Type B pancreatic cell (in vitro differentiated cells): ENCODE measurements around the gene RPL39L. TPM values are rescaled to one million over a fixed set of nuclear protein-coding genes. Genes with fewer than 3 reads are reported as not detected.

Source experiments
- DNase-seq: peaks from one replicate; pipeline ENCODE4 v3.0.0; 2021; ENCODE audit warnings: mixed read lengths; ENCODE audit not compliant: unreplicated experiment; ENCODE audit errors: extremely low spot score
- H3K27ac Mint-ChIP-seq: 2 replicates; pipeline ENCODE4 v1.8.0; 2021; ENCODE audit warnings: mild to moderate bottlenecking, mixed read lengths
- H3K27me3 Mint-ChIP-seq: 2 replicates; pipeline ENCODE4 v1.8.0; 2021; ENCODE audit warnings: mixed read lengths
- H3K36me3 Mint-ChIP-seq: 2 replicates; pipeline ENCODE4 v1.8.0; 2021; ENCODE audit warnings: mixed read lengths
- H3K4me1 Mint-ChIP-seq: one replicate; pipeline ENCODE4 v1.8.0; 2021; ENCODE audit warnings: mixed read lengths; ENCODE audit not compliant: unreplicated experiment
- H3K4me3 Mint-ChIP-seq: 2 replicates; pipeline ENCODE4 v1.8.0; 2021; ENCODE audit warnings: mild to moderate bottlenecking, mixed read lengths
- H3K9me3 Mint-ChIP-seq: 2 replicates; pipeline ENCODE4 v1.8.0; 2021; ENCODE audit warnings: mixed read lengths
- total RNA-seq: library from RNA; stranded (reverse); gene quantifications from 2 replicates; pipeline ENCODE4 v1.2.1, GENCODE V29; 2021; ENCODE audit warnings: low replicate concordance
- TF ChIP-seq, protein P1 (sequence below): fragments of 200-600 bp; sonication (generic); conservative IDR thresholded peaks from 2 replicates; pipeline ENCODE4 v1.5.0; 2021; ENCODE audit warnings: antibody characterized with exemption, mild to moderate bottlenecking

RPL39L gene
- total RNA-seq, 1 donor from 2014 or later = 14.9 TPM

DNA sequence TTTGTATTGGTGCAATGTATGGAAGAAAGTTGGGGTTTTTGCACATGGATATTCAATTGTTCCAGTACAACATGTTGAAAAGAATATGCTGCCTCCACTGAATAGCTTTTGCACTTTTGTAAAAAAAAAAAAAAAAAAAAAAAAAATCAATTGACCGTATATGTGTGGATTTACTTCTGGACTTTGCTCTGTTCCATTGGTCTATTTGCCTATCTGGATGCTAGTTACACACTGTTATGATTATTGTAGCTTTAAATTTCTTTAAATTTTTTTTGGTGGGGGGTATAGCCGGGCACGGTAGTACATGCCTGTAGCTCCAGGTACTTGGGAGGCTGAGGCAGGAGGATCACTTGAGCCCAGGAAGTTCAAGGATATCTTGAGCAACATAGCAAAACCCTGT, 52.5 kb downstream of the RPL39L start:
- TF ChIP-seq, protein P1, sequence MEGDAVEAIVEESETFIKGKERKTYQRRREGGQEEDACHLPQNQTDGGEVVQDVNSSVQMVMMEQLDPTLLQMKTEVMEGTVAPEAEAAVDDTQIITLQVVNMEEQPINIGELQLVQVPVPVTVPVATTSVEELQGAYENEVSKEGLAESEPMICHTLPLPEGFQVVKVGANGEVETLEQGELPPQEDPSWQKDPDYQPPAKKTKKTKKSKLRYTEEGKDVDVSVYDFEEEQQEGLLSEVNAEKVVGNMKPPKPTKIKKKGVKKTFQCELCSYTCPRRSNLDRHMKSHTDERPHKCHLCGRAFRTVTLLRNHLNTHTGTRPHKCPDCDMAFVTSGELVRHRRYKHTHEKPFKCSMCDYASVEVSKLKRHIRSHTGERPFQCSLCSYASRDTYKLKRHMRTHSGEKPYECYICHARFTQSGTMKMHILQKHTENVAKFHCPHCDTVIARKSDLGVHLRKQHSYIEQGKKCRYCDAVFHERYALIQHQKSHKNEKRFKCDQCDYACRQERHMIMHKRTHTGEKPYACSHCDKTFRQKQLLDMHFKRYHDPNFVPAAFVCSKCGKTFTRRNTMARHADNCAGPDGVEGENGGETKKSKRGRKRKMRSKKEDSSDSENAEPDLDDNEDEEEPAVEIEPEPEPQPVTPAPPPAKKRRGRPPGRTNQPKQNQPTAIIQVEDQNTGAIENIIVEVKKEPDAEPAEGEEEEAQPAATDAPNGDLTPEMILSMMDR = no peak
- no peak overlapping the region for H3K27ac Mint-ChIP-seq
- H3K36me3 Mint-ChIP-seq = no peaks in the 10 kb centered on the region
- H3K4me1 Mint-ChIP-seq = no peaks in the 10 kb centered on the region
- no peak overlapping the region for H3K4me3 Mint-ChIP-seq
- DNase-seq = no peak
- no peaks in the 10 kb centered on the region for H3K27me3 Mint-ChIP-seq
- no peaks in the 10 kb centered on the region for H3K9me3 Mint-ChIP-seq

DNA sequence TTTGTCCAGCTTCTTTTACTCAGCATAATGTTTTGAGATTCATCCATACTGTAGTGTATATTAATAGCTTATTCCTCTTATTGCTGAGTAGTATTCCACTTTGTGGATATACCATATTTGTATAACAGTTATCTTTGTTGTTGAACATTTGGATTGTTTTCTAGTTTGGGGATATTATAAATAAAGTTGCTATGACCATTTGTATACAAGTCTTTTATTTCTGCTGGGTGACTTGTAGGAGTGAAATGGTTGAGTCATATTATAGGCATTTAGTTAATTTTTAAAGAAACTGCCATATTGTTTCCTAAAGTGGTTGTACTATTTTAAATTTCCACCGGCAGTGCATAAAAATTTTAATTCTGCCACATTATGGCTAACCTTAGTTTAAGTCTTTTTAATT, 53.4 kb downstream of the RPL39L start:
- H3K9me3 Mint-ChIP-seq = no peaks in the 10 kb centered on the region

DNA sequence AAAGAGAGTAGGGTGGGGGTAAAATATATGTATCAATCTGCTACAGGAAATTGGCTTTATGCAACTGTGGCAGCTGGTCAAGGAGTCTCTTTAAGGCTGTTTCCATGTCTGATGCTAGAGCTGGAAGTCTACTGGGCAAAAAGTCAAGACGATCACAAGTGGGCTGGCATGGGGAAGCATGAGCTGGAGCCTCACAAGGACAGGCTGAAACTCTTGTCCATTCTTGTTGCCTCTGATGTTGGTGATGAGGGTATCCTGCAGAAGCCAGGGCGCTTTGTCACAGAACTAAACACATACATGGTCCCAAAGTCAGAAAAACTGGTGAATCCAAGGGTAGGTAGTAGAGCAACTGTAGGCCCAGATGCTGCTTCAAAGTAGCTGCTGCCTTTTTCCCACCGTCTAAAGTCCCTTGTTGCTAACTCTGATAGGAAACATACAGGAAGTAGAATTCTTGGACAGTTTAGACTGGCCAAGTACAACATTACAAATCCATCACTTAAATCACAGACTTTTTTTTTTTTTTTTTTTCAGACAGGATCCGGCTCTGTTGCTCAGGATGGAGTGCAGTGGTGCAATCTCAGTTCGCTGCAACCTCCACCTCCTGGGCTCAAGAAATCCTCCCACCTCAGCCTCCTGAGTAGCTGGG, 54.2 kb downstream of the RPL39L start:
- no peaks in the 10 kb centered on the region for H3K27me3 Mint-ChIP-seq
- no peaks in the 10 kb centered on the region for H3K4me1 Mint-ChIP-seq
- H3K36me3 Mint-ChIP-seq = no peaks in the 10 kb centered on the region
- DNase-seq = no peak
- TF ChIP-seq, protein P1 = no peak
- no peak overlapping the region for H3K4me3 Mint-ChIP-seq
- no peak overlapping the region for H3K27ac Mint-ChIP-seq
- H3K9me3 Mint-ChIP-seq = no peaks in the 10 kb centered on the region

More for the DNA sequence above, 53.4 kb downstream of the RPL39L start:
- Mint-ChIP-seq H3K27ac (no peak overlapping the region), H3K27me3 (no peaks in the 10 kb centered on the region), H3K4me1 (no peaks in the 10 kb centered on the region), H3K36me3 (no peaks in the 10 kb centered on the region), H3K4me3 (no peak overlapping the region)
- TF ChIP-seq, protein P1 = no peak
- no peak for DNase-seq

DNA sequence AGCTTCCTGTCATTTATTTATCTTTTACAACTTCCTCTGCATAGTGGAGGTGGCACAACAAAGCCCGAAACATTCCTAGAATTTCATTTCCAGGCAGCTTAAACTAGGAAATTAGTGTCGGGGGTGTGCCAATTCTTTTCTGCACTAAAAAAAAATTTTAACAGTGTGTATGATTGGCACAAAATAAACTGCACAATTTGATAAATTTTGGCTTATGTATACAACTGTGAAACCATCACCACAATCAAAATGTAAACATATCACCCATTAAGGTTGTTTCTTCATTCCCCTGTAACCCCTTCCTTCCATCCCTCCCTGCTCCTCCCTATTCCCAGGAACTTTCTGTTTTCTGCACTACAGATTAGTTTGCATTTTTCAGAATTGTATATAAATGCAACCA, 54.7 kb downstream of the RPL39L start:
- no peak overlapping the region for H3K4me3 Mint-ChIP-seq
- H3K36me3 Mint-ChIP-seq = no peaks in the 10 kb centered on the region
- no peak for DNase-seq
- TF ChIP-seq, protein P1 = no peak
- H3K27ac Mint-ChIP-seq = no peak overlapping the region
- H3K4me1 Mint-ChIP-seq = no peaks in the 10 kb centered on the region
- H3K9me3 Mint-ChIP-seq = no peaks in the 10 kb centered on the region
- H3K27me3 Mint-ChIP-seq = no peaks in the 10 kb centered on the region

DNA sequence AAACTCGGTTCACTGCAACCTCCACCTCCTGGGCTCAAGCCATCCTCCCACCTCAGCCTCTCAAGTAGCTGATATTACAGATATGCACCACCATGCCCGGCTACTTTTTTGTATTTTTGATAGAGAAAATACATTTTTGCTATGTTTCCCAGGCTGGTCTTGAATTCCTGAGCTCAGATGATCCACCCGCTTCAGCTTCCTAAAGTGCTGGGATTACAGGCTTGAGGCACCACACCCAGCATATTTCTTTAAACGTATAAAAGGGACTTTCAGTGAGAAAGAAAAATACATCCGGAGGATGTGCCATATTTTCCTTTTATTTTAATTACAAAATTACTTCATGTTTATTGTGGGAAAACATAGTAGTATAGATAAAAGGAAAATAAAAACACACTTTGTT, 55.2 kb downstream of the RPL39L start:
- no peaks in the 10 kb centered on the region for H3K36me3 Mint-ChIP-seq
- no peaks in the 10 kb centered on the region for H3K27me3 Mint-ChIP-seq
- no peak overlapping the region for H3K4me3 Mint-ChIP-seq
- H3K9me3 Mint-ChIP-seq = no peaks in the 10 kb centered on the region
- no peak for DNase-seq
- TF ChIP-seq, protein P1 = no peak
- no peak overlapping the region for H3K27ac Mint-ChIP-seq
- no peaks in the 10 kb centered on the region for H3K4me1 Mint-ChIP-seq
